Loucy (cell line): ENCODE measurements around the gene CEP72.

Experiments used
- H2AFZ ChIP-seq: fragments of 200-600 bp; sonication (generic); 2 replicates; pipeline ENCODE4 v1.6.0; 2016; ENCODE audit warnings: antibody characterized with exemption, mild to moderate bottlenecking, low read length, moderate library complexity
- H3F3A ChIP-seq: fragments of 200-600 bp; 2 replicates; pipeline ENCODE4 v1.6.0; 2016; ENCODE audit warnings: antibody characterized with exemption, low read depth, mild to moderate bottlenecking
- H3K27me3 ChIP-seq: fragments of 200-600 bp; sonication (generic); 2 replicates; pipeline ENCODE4 v1.6.1; 2014; ENCODE audit warnings: low read length, mild to moderate bottlenecking; ENCODE audit not compliant: insufficient read depth, poor library complexity, severe bottlenecking
- H3K36me3 ChIP-seq: fragments of 200-600 bp; sonication (generic); 2 replicates; pipeline ENCODE4 v1.6.1; 2016; ENCODE audit warnings: low read length; ENCODE audit not compliant: insufficient read depth
- H3K4me1 ChIP-seq: fragments of 200-600 bp; sonication (generic); 2 replicates; pipeline ENCODE4 v1.5.1; 2014; ENCODE audit warnings: low read length, mild to moderate bottlenecking; ENCODE audit not compliant: insufficient read depth, poor library complexity, severe bottlenecking
- H3K4me2 ChIP-seq: fragments of 200-600 bp; sonication (generic); 2 replicates; pipeline ENCODE4 v1.6.0; 2014; ENCODE audit warnings: antibody characterized with exemption, low read length, low read depth, mild to moderate bottlenecking; ENCODE audit not compliant: poor library complexity, severe bottlenecking
- H3K4me3 ChIP-seq: fragments of 200-600 bp; sonication (generic); 2 replicates; pipeline ENCODE4 v1.5.1; 2014; ENCODE audit warnings: low read length, mild to moderate bottlenecking, mixed read lengths; ENCODE audit not compliant: poor library complexity, severe bottlenecking
- H3K79me2 ChIP-seq: fragments of 200-600 bp; sonication (generic); 2 replicates; pipeline ENCODE4 v1.6.1; 2014; ENCODE audit warnings: low read length; ENCODE audit not compliant: insufficient read depth
- H3K9ac ChIP-seq: fragments of 200-600 bp; sonication (generic); 2 replicates; pipeline ENCODE4 v1.6.0; 2014; ENCODE audit warnings: mild to moderate bottlenecking, low read depth, low read length, moderate library complexity; ENCODE audit not compliant: poor library complexity, severe bottlenecking
- H3K9me2 ChIP-seq: fragments of 200-600 bp; sonication (generic); replicated peaks from 2 replicates; pipeline ENCODE4 v1.6.1; 2016; ENCODE audit warnings: low read depth, low read length, mixed read lengths
- H3K9me3 ChIP-seq: fragments of 200-600 bp; sonication (generic); 2 replicates; pipeline ENCODE4 v1.6.1; 2014; ENCODE audit warnings: mild to moderate bottlenecking, antibody characterized with exemption, low read length, low read depth; ENCODE audit not compliant: insufficient read depth
- H4K20me1 ChIP-seq: fragments of 200-600 bp; sonication (generic); 2 replicates; pipeline ENCODE4 v1.6.0; 2014; ENCODE audit warnings: antibody characterized with exemption, low read length, mild to moderate bottlenecking; ENCODE audit not compliant: insufficient read depth, poor library complexity, severe bottlenecking
- EZH2phosphoT487 ChIP-seq: fragments of 200-600 bp; IDR thresholded peaks from 2 replicates; pipeline ENCODE4 v1.6.1; 2018; ENCODE audit warnings: antibody characterized with exemption, mild to moderate bottlenecking, moderate library complexity, borderline replicate concordance
- TF ChIP-seq, protein P1 (sequence below): fragments of 200-600 bp; sonication (generic); conservative IDR thresholded peaks from 2 replicates; pipeline ENCODE4 v1.5.1; 2014; ENCODE audit warnings: mild to moderate bottlenecking, antibody characterized with exemption, low read length

CEP72 gene

GRCh38 chr5:635306-636055 is 23.3 kb downstream of the CEP72 start:
- Histone ChIP-seq H3K4me1 (no peaks in the 10 kb centered on the region), H3K4me3 (no peak overlapping the region), H4K20me1 (no peaks in the 10 kb centered on the region), H2AFZ (no peak overlapping the region), H3K9me2 (no peaks in the 10 kb centered on the region), H3K79me2 (no peaks in the 10 kb centered on the region), H3K36me3 (peaks cover 49% of the 10 kb centered on the region; the same call in 1 of the 2 replicates), H3K9ac (no peak overlapping the region), H3K4me2 (no peak overlapping the region), H3K9me3 (no peaks in the 10 kb centered on the region), H3K27me3 (no peaks in the 10 kb centered on the region), H3F3A (peaks cover 14% of the 10 kb centered on the region; the same call in 1 of the 2 replicates)
- TF ChIP-seq, protein P1, sequence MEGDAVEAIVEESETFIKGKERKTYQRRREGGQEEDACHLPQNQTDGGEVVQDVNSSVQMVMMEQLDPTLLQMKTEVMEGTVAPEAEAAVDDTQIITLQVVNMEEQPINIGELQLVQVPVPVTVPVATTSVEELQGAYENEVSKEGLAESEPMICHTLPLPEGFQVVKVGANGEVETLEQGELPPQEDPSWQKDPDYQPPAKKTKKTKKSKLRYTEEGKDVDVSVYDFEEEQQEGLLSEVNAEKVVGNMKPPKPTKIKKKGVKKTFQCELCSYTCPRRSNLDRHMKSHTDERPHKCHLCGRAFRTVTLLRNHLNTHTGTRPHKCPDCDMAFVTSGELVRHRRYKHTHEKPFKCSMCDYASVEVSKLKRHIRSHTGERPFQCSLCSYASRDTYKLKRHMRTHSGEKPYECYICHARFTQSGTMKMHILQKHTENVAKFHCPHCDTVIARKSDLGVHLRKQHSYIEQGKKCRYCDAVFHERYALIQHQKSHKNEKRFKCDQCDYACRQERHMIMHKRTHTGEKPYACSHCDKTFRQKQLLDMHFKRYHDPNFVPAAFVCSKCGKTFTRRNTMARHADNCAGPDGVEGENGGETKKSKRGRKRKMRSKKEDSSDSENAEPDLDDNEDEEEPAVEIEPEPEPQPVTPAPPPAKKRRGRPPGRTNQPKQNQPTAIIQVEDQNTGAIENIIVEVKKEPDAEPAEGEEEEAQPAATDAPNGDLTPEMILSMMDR = no peak
- TF ChIP-seq EZH2phosphoT487 = no peak

DNA sequence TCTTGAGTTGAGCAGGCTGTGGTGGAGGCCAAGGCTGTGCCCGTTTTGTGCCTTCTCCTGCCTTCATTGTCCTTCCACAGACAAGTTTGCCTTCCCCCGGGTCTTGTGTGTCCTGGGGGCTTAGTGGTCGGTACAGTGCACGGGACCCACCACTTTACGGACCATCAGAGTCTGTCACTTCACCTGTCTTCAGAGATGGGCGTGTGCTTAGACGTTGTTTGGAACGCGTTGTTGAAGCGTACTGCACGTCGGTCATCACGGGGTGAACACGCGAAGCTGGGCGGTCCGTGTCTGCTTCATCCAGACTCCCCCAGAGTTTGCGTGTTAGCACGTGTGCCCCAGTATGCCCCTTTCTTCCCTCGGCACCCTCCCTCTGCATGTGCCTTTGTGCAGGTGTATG is 24.8 kb downstream of the CEP72 start:
- no peak overlapping the region for H3K4me2 ChIP-seq
- TF ChIP-seq, protein P1 = no peak
- TF ChIP-seq EZH2phosphoT487 = no peak
- no peak overlapping the region for H2AFZ ChIP-seq
- no peaks in the 10 kb centered on the region for H3K79me2 ChIP-seq
- no peak overlapping the region for H3K4me3 ChIP-seq
- H3K9ac ChIP-seq = no peak overlapping the region
- peaks cover 14% of the 10 kb centered on the region; the same call in 1 of the 2 replicates for H3F3A ChIP-seq
- H3K36me3 ChIP-seq = peaks cover 62% of the 10 kb centered on the region; the same call in 1 of the 2 replicates
- H3K4me1 ChIP-seq = no peaks in the 10 kb centered on the region
- H3K27me3 ChIP-seq = no peaks in the 10 kb centered on the region
- H3K9me3 ChIP-seq = no peaks in the 10 kb centered on the region
- H3K9me2 ChIP-seq = no peaks in the 10 kb centered on the region
- H4K20me1 ChIP-seq = no peaks in the 10 kb centered on the region

GRCh38 chr5:637581-638450 is 25.7 kb downstream of the CEP72 start:
- H3F3A ChIP-seq = peaks cover 14% of the 10 kb centered on the region; the same call in 1 of the 2 replicates
- H3K9me3 ChIP-seq = no peaks in the 10 kb centered on the region
- H3K27me3 ChIP-seq = no peaks in the 10 kb centered on the region
- H3K4me3 ChIP-seq = no peak overlapping the region
- no peak overlapping the region for H3K9ac ChIP-seq
- TF ChIP-seq, protein P1 = no peak
- TF ChIP-seq EZH2phosphoT487 = no peak
- no peak overlapping the region for H2AFZ ChIP-seq
- no peaks in the 10 kb centered on the region for H3K79me2 ChIP-seq
- H3K4me2 ChIP-seq = no peak overlapping the region
- H3K9me2 ChIP-seq = no peaks in the 10 kb centered on the region
- H3K4me1 ChIP-seq = no peaks in the 10 kb centered on the region
- H3K36me3 ChIP-seq = peaks cover 67% of the 10 kb centered on the region; the same call in 1 of the 2 replicates
- H4K20me1 ChIP-seq = no peaks in the 10 kb centered on the region
